ENCODE results near the gene CERS6.

GRCh38 chr2:168564641-168565040 is 108.6 kb downstream of the CERS6 start:
- TF ChIP-seq EZH2 (IDR thresholded peaks at IDR 0.05; ENCODE audit: borderline replicate concordance, low read length) (no peak), CTCF (conservative IDR thresholded peaks at IDR 0.05 in 1 of 2, IDR thresholded peaks at IDR 0.05 in 1 of 2; ENCODE audit: extremely low read depth in 1 of 2, insufficient read depth in 1 of 2, low read depth in 1 of 2, low read length in 2 of 2) (no peak)

Measured in mammary epithelial cell (primary cell).